Mesenchymal stem cell (in vitro differentiated cells and primary cell): ENCODE results near the gene CDON.

Experiments
- DNase-seq: peaks from one replicate; pipeline ENCODE4 v3.0.0-alpha.2; 2013
- H2AFZ ChIP-seq: one replicate; pipeline ENCODE4 v1.6.1; 2013; ENCODE audit warnings: low read depth, mild to moderate bottlenecking, control low read depth, inconsistent platforms, low read length, moderate library complexity
- H2AK5ac ChIP-seq: 2 replicates; pipeline ENCODE4 v1.6.1; 2013; ENCODE audit warnings: low read length, moderate library complexity, mild to moderate bottlenecking, inconsistent platforms; ENCODE audit not compliant: severe bottlenecking
- H2BK120ac ChIP-seq: one replicate; pipeline ENCODE4 v1.6.1; 2013; ENCODE audit warnings: low read depth, mild to moderate bottlenecking, inconsistent platforms, low read length, moderate library complexity
- H2BK12ac ChIP-seq, 2 experiments: one replicate each; pipeline ENCODE4 v1.6.1; 2013; ENCODE audit warnings: inconsistent platforms in 2 of 2, low read length in 2 of 2, mild to moderate bottlenecking in 2 of 2, moderate library complexity in 2 of 2, control low read depth in 1 of 2
- H2BK15ac ChIP-seq: one replicate; pipeline ENCODE4 v1.6.1; 2013; ENCODE audit warnings: mild to moderate bottlenecking, low read depth, inconsistent platforms; ENCODE audit not compliant: poor library complexity, severe bottlenecking
- H2BK5ac ChIP-seq: 2 replicates; pipeline ENCODE4 v1.6.1; 2013; ENCODE audit warnings: low read depth, mild to moderate bottlenecking, low read length, control low read depth, inconsistent platforms; ENCODE audit not compliant: poor library complexity, severe bottlenecking
- H3K14ac ChIP-seq, 2 experiments: one replicate each; pipeline ENCODE4 v1.6.1; 2013; ENCODE audit warnings: inconsistent platforms in 2 of 2, low read length in 2 of 2, control low read depth in 1 of 2, mild to moderate bottlenecking in 1 of 2, moderate library complexity in 1 of 2
- H3K18ac ChIP-seq, 2 experiments: one replicate each; pipeline ENCODE4 v1.6.1; 2013; ENCODE audit warnings: inconsistent platforms in 2 of 2, low read length in 2 of 2, control low read depth in 1 of 2, low read depth in 1 of 2, mild to moderate bottlenecking in 1 of 2
- H3K23ac ChIP-seq, 2 experiments: one replicate each; pipeline ENCODE4 v1.6.1; 2013; ENCODE audit warnings: inconsistent platforms in 2 of 2, low read length in 2 of 2, mild to moderate bottlenecking in 2 of 2, moderate library complexity in 2 of 2, control low read depth in 1 of 2
- H3K27ac ChIP-seq: 2 replicates; pipeline ENCODE4 v1.5.1; 2013; ENCODE audit warnings: mild to moderate bottlenecking, moderate library complexity, low read length, control low read depth, inconsistent platforms; ENCODE audit not compliant: poor library complexity, severe bottlenecking
- H3K27me3 ChIP-seq, 2 experiments: 2 replicates each; pipeline versions ENCODE4 v1.6.1 to v1.7.0; 2013; ENCODE audit warnings: low read length in 2 of 2, mild to moderate bottlenecking in 2 of 2, moderate library complexity in 2 of 2, control low read depth in 1 of 2, inconsistent platforms in 1 of 2; ENCODE audit not compliant: control insufficient read depth in 1 of 2, insufficient read depth in 1 of 2
- H3K36me3 ChIP-seq, 2 experiments: 2 replicates each; pipeline versions ENCODE4 v1.6.1 to v1.7.0; 2013; ENCODE audit warnings: low read length in 2 of 2, control low read depth in 1 of 2, inconsistent platforms in 1 of 2, low read depth in 1 of 2, mild to moderate bottlenecking in 1 of 2; ENCODE audit not compliant: insufficient read depth in 2 of 2, control insufficient read depth in 1 of 2
- H3K4ac ChIP-seq, 2 experiments: one replicate each; pipeline ENCODE4 v1.6.1; 2013; ENCODE audit warnings: inconsistent platforms in 2 of 2, low read length in 2 of 2, mild to moderate bottlenecking in 2 of 2, moderate library complexity in 2 of 2, control low read depth in 1 of 2, low read depth in 1 of 2
- H3K4me1 ChIP-seq: 2 replicates; pipeline ENCODE4 v1.6.1; 2013; ENCODE audit warnings: low read depth, low read length, control low read depth; ENCODE audit not compliant: control insufficient read depth, insufficient read depth
- H3K4me2 ChIP-seq: 2 replicates; pipeline ENCODE4 v1.6.1; 2013; ENCODE audit warnings: low read length, mild to moderate bottlenecking, inconsistent platforms; ENCODE audit not compliant: poor library complexity, severe bottlenecking
- H3K4me3 ChIP-seq, 2 experiments: 2 replicates each; pipeline versions ENCODE4 v1.5.1 to v1.7.0; 2013; ENCODE audit warnings: low read length in 2 of 2, mild to moderate bottlenecking in 2 of 2, control low read depth in 1 of 2, low read depth in 1 of 2; ENCODE audit not compliant: insufficient read depth in 1 of 2
- H3K79me1 ChIP-seq: replicated peaks from 2 replicates; pipeline ENCODE4 v1.6.1; 2013; ENCODE audit warnings: mild to moderate bottlenecking, control low read depth, low read length, inconsistent platforms; ENCODE audit not compliant: poor library complexity, severe bottlenecking
- H3K9ac ChIP-seq: 2 replicates; pipeline ENCODE4 v1.7.0; 2013; ENCODE audit warnings: mild to moderate bottlenecking, low read length, moderate library complexity
- H3K9me3 ChIP-seq: 2 replicates; pipeline ENCODE4 v1.7.0; 2013; ENCODE audit warnings: mild to moderate bottlenecking, low read length; ENCODE audit not compliant: control insufficient read depth
- H4K8ac ChIP-seq: one replicate; pipeline ENCODE4 v1.6.1; 2013; ENCODE audit warnings: inconsistent platforms, mild to moderate bottlenecking, low read length, moderate library complexity
- H4K91ac ChIP-seq: one replicate; pipeline ENCODE4 v1.6.1; 2013; ENCODE audit warnings: mild to moderate bottlenecking, low read length, inconsistent platforms
- WGBS: methylation state at CpG from one replicate; pipeline ENCODE4 v1.1.7; 2013; ENCODE audit warnings: mixed read lengths; 5-methylcytosine and 5-hydroxymethylcytosine counted together

CDON gene

DNA sequence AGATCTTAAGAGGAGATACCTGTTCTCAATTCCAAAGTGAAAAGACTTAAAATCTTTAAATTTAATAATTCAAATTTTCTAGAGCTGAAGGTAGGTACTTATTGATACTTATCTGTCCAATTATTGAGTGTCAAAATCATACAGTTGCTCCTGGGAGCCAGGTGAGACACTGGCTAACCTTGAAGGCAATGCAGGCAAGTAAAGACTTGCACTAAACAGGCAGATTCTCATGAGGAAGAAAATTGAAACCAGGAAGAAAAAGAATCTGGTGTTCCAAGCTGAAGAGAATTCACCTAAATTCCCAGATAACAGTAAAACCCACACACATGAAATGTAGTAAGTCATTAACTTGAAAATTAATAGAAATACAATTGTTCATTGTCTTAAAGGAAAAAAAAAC, 86.5 kb downstream of the CDON start:
- no peak overlapping the region for H2BK12ac ChIP-seq
- H2AK5ac ChIP-seq = no peak overlapping the region
- no peaks in the 10 kb centered on the region for H3K9me3 ChIP-seq
- DNase-seq = no peak
- H3K4me1 ChIP-seq = no peaks in the 10 kb centered on the region
- no peaks in the 10 kb centered on the region for H3K79me1 ChIP-seq
- no peak overlapping the region for H3K18ac ChIP-seq
- H3K4me2 ChIP-seq = no peak overlapping the region
- H3K36me3 ChIP-seq = peaks cover 0 to 88% of the 10 kb centered on the region in 2 experiments
- H3K23ac ChIP-seq = no peak overlapping the region
- H3K27ac ChIP-seq = no peak overlapping the region
- H3K9ac ChIP-seq = no peak overlapping the region
- no peak overlapping the region for H2BK15ac ChIP-seq
- H4K91ac ChIP-seq = no peak overlapping the region
- H3K4me3 ChIP-seq = no peak overlapping the region
- no peak overlapping the region for H2AFZ ChIP-seq
- H3K27me3 ChIP-seq = no peaks in the 10 kb centered on the region
- no peak overlapping the region for H2BK5ac ChIP-seq
- no peak overlapping the region for H3K14ac ChIP-seq
- H3K4ac ChIP-seq = no peak overlapping the region
- no peak overlapping the region for H4K8ac ChIP-seq
- H2BK120ac ChIP-seq = no peak overlapping the region

DNA sequence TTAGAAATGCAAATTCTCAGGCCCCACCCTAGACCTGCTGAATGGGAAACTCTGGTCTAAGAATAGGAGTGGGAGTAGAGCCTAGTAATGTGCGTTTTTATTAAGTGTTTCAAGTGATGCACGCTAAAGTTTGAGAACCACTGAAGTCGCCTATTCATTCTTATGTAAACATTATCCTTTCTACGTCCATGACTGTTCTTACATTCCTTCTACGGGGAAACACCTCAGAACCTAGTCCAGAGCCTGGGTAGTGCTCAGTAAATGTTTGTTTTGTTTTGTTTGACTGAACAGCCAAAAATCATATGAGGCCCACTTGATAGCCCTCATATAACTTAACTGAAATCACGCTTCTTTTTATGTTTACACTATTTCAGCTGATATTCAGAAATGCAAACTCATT, 87.0 kb downstream of the CDON start:
- no peak overlapping the region for H2AK5ac ChIP-seq
- H3K4me3 ChIP-seq = no peak overlapping the region
- no peak overlapping the region for H2AFZ ChIP-seq
- no peak overlapping the region for H3K9ac ChIP-seq
- H3K4me1 ChIP-seq = no peaks in the 10 kb centered on the region
- no peak overlapping the region for H3K18ac ChIP-seq
- no peak overlapping the region for H4K91ac ChIP-seq
- 67% methylated on average over 3 of the region's 6 CpGs for WGBS
- no peak for DNase-seq
- peaks cover 0 to 86% of the 10 kb centered on the region in 2 experiments for H3K36me3 ChIP-seq
- H2BK120ac ChIP-seq = no peak overlapping the region
- no peak overlapping the region for H3K4me2 ChIP-seq
- H4K8ac ChIP-seq = no peak overlapping the region
- no peaks in the 10 kb centered on the region for H3K9me3 ChIP-seq
- H2BK15ac ChIP-seq = no peak overlapping the region
- H3K23ac ChIP-seq = no peak overlapping the region
- no peak overlapping the region for H3K4ac ChIP-seq
- H3K27ac ChIP-seq = no peak overlapping the region
- H3K79me1 ChIP-seq = no peaks in the 10 kb centered on the region
- no peak overlapping the region for H3K14ac ChIP-seq
- H2BK12ac ChIP-seq = no peak overlapping the region
- H3K27me3 ChIP-seq = no peaks in the 10 kb centered on the region
- H2BK5ac ChIP-seq = no peak overlapping the region

DNA sequence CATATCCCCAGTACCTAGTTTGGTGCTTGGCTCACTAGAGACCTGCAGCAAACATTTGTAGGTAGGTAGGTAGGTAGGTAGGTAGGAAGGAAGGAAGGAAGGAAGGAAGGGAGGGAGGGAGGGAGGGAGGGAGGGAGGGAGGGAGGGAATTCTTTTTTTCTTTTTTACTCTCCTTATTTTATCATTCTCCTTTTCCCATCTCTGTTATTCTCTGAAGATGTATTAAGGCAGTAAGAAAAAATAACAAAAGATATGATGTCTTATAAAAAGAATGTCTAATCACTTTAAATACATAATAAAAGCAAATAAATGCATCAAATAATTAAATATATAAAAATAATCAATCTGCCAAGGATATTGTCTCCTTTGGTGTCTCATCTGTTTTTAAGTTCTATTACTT, 88.4 kb downstream of the CDON start:
- no peak for DNase-seq
- no peak overlapping the region for H3K4ac ChIP-seq
- H3K4me3 ChIP-seq = no peak overlapping the region
- no peak overlapping the region for H4K8ac ChIP-seq
- no peaks in the 10 kb centered on the region for H3K4me1 ChIP-seq
- H3K27me3 ChIP-seq = no peaks in the 10 kb centered on the region
- no peak overlapping the region for H2BK5ac ChIP-seq
- no peak overlapping the region for H2BK12ac ChIP-seq
- H3K18ac ChIP-seq = no peak overlapping the region
- no peak overlapping the region for H3K23ac ChIP-seq
- no peak overlapping the region for H2BK15ac ChIP-seq
- H3K36me3 ChIP-seq = peaks cover 0 to 86% of the 10 kb centered on the region in 2 experiments
- no peak overlapping the region for H3K9ac ChIP-seq
- no peaks in the 10 kb centered on the region for H3K9me3 ChIP-seq
- H2AK5ac ChIP-seq = no peak overlapping the region
- no peak overlapping the region for H2AFZ ChIP-seq
- no peak overlapping the region for H4K91ac ChIP-seq
- no peak overlapping the region for H3K27ac ChIP-seq
- no peak overlapping the region for H3K4me2 ChIP-seq
- H2BK120ac ChIP-seq = no peak overlapping the region
- no peaks in the 10 kb centered on the region for H3K79me1 ChIP-seq
- H3K14ac ChIP-seq = no peak overlapping the region

DNA sequence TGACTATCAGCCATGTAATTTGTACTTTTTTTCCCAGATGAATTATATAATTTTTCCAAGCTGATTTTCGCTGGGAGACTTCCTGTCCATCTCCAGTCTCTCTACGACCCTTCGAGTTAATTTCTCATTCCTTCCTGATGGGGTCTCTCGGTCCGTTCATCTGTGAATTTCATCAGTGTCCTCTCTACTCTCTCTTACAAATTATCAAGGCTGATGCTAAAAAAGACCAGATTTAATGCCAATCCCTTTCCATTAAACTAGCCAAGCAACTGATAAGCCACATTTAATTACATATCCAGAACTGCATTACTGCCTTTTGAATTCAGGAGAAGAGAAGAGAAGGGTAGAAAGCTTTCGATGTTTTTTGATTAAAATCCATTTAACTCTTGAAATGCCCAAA, 91.0 kb downstream of the CDON start:
- WGBS = 88% methylated on average over 5 of the region's 6 CpGs
- no peak overlapping the region for H3K18ac ChIP-seq
- no peak overlapping the region for H2BK12ac ChIP-seq
- H3K4me2 ChIP-seq = no peak overlapping the region
- no peak overlapping the region for H2BK15ac ChIP-seq
- no peak overlapping the region for H4K91ac ChIP-seq
- no peak overlapping the region for H3K14ac ChIP-seq
- no peak for DNase-seq
- H2AK5ac ChIP-seq = no peak overlapping the region
- peaks cover 0 to 84% of the 10 kb centered on the region in 2 experiments for H3K36me3 ChIP-seq
- no peak overlapping the region for H3K9ac ChIP-seq
- no peak overlapping the region for H3K27ac ChIP-seq
- H3K4ac ChIP-seq = no peak overlapping the region
- no peak overlapping the region for H3K4me3 ChIP-seq
- no peaks in the 10 kb centered on the region for H3K27me3 ChIP-seq
- no peak overlapping the region for H2AFZ ChIP-seq
- H3K9me3 ChIP-seq = no peaks in the 10 kb centered on the region
- no peaks in the 10 kb centered on the region for H3K4me1 ChIP-seq
- H2BK120ac ChIP-seq = no peak overlapping the region
- no peaks in the 10 kb centered on the region for H3K79me1 ChIP-seq
- no peak overlapping the region for H2BK5ac ChIP-seq
- no peak overlapping the region for H4K8ac ChIP-seq
- no peak overlapping the region for H3K23ac ChIP-seq
